ENCODE data around the gene EGF. TPM values are rescaled to one million over a fixed set of nuclear protein-coding genes. Genes with fewer than 3 reads are reported as not detected.
"Not testable (repeated sequence)": the region's sequence is repeated elsewhere in the genome, so short reads cannot be mapped to it uniquely, and the experiment has no call there.

The EGF gene
- 0.23 TPM for total RNA-seq

GRCh38 chr4:109912706-109913595, at the start of gene EGF:
Gene EGF (plus strand): TSS chr4:109912883. CDS start chr4:109913336, 453 bp downstream.
- DNase-seq (ENCODE audit: low spot score) = no peak

DNA sequence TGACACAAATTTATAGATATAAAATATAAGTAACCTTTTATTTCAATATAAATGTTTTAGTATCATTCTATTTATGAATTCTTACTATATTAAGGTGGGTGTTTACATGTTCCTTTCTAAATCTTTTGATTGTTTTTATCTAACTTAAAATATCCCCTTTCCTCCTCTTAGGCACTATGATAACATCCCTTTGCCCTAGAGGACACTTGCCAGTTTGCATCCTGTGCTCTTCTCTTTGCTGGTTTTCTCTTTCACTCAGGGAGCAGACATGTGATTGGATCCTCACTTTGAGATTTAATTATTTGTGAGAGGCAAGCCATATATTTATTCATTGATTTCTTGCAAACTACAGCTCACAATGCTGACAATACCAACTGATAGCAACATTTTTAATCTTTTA, 48.5 kb upstream of the EGF start:
- no peak for DNase-seq (ENCODE audit: low spot score)

GRCh38 chr4:109870061-109870460, 42.6 kb upstream of the EGF start:
- DNase-seq (ENCODE audit: low spot score) = no peak

GRCh38 chr4:109872065-109872464, 40.6 kb upstream of the EGF start:
- no peak for DNase-seq (ENCODE audit: low spot score)

DNA sequence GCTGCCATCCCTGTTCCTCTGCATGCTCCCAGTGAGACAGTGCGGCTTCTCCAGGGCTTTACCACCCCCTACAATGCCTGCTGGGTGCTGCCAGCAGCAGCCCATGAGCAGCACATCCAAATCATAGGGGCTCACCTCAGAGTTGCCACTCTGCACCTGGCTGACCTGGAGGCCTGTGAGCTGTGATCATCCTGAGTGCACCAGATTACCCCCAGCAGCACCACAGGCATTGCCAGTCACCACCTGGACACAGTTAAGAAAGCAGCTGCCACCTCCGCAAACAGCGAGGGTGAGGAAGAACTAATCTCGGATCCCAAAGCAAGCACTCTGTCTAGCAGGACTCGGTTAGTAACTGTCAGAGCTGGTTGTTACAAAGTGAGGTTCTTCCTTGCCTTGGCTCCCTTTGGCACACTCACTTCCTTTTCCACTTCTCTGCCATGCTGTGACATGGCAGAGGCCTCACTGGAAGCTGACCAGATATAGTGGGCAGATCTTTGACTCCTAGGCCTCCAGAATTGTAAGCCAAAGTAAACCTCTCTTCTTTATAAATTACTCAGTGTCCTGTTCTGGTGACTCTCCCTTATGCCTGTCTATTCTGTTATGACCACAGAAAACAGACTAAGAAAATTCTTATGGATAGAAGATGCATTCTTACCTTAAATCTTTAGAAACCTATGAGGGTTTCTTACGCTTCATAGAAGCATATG, 39.6 kb upstream of the EGF start:
- DNase-seq (ENCODE audit: low spot score) = no peak

- no peak for DNase-seq (ENCODE audit: low spot score)
These were observed 38.7 kb upstream of the EGF start for GRCh38 chr4:109873791-109874514.

- no peak for DNase-seq (ENCODE audit: low spot score)
These were observed 37.6 kb upstream of the EGF start for GRCh38 chr4:109875106-109875505.

DNA sequence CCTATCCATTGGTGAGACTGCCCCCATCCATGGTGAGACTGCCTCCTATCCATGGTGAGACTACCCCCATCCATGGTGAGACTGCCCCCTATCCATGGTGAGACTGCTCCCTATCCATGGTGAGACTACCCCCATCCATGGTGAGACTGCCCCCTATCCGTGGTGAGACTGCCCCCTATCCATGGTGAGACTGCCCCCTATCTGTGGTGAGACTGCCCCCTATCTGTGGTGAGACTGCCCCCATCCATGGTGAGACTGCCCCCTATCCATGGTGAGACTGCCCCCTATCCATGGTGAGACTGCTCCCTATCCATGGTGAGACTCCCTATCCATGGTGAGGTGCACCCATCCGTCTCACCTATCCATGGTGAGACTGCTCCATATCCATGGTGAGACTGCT, 37.1 kb upstream of the EGF start:
- not testable (repeated sequence) for DNase-seq (ENCODE audit: low spot score)

- no peak for DNase-seq (ENCODE audit: low spot score)
These were observed 35.9 kb upstream of the EGF start for GRCh38 chr4:109876634-109877265.

- no peak for DNase-seq (ENCODE audit: low spot score)
These were observed 35.3 kb upstream of the EGF start for GRCh38 chr4:109877400-109877799.

- no peak for DNase-seq (ENCODE audit: low spot score)
These were observed 34.3 kb upstream of the EGF start for GRCh38 chr4:109878355-109878754.

- no peak for DNase-seq (ENCODE audit: low spot score)
These were observed 33.6 kb upstream of the EGF start for GRCh38 chr4:109879081-109879480.

GRCh38 chr4:109879636-109880314, 32.9 kb upstream of the EGF start:
- DNase-seq (ENCODE audit: low spot score) = no peak

DNA sequence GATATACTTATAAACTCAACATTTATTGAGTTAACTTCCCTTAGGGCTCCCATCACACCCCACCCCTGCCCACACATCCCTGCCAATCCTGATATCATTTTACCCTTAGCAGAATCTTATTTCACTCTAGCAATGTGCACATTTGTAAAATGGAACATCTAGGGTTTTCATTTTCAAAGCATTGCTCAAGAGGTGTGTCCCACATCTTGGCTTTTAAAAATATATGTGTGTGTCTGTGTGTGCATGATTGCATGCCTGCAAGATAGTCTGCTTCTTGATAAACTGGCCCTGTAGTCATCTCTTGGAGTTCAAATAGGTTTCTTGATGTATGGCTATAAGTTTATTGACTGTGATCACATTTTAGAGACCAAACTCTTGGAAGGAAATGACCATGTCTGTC, 26.4 kb upstream of the EGF start:
- no peak for DNase-seq (ENCODE audit: low spot score)

DNA sequence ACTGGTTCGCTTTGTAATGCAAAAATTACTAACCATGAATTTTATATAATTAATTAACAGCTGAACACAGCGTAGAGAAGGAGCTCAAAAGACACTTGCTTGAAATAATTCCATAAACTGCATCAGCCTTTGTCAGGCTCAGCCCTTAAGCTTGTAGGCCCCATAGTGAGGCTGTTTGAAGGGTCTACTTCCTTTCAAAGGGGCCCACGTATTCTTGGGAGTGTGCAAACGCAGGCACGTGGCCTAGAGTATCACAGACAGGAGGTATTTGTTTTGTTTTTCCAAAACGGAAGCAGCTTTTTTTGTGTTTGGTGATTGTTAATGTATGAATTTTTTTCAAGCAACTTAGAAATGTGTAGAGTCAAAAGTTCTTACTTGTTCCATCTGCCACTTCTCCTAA, 25.6 kb upstream of the EGF start:
- no peak for DNase-seq (ENCODE audit: low spot score)

GRCh38 chr4:109890076-109890475, 22.6 kb upstream of the EGF start:
- no peak for DNase-seq (ENCODE audit: low spot score)

- DNase-seq (ENCODE audit: low spot score) = no peak
These were observed 10.0 kb upstream of the EGF start for GRCh38 chr4:109902559-109903251.

- no peak for DNase-seq (ENCODE audit: low spot score)
These were observed 4.0 kb upstream of the EGF start for GRCh38 chr4:109908731-109909130.

DNA sequence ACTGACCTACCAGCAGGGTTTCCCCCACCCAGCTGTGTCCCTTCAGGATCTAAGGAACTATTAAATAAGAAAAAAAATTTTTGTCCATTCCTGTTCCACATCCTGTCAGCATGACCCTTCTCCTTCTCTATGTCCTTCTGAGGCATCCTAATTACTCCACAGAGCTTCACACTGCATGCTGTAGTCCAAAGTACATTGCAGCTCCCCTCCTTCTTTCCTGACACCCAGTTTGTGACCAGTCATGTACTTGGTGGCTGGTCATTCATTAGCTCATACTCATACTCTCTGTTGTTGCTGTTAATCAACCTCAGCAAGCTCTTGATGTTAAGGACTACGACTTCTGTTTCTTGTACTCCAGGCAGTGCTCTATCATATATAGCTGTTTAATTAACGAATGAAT, 2.4 kb upstream of the EGF start:
- no peak for DNase-seq (ENCODE audit: low spot score)

- no peak for DNase-seq (ENCODE audit: low spot score)
These were observed 1.0 kb downstream of the EGF start for GRCh38 chr4:109913596-109914241.
